NCI-H187 treated with DMSO at 0.1 percent for 48 hours (cell line): ENCODE results near the gene ATF6.

ENCODE experiments used
- DNase-seq: peaks from one replicate; lab custom pipeline; 2025; lab: John Stamatoyannopoulos, UW

Gene ATF6

GRCh38 chr1:161941726-161942436 lies 175.8 kb downstream of the ATF6 start:
- no peak for DNase-seq

GRCh38 chr1:161943737-161944136 lies 177.6 kb downstream of the ATF6 start:
- DNase-seq, result no peak

- no peak for DNase-seq
These were observed 178.3 kb downstream of the ATF6 start for GRCh38 chr1:161944381-161944780.

GRCh38 chr1:161945306-161946060 lies 179.4 kb downstream of the ATF6 start:
- DNase-seq, result no peak

- DNase-seq, result no peak
These were observed 180.2 kb downstream of the ATF6 start for GRCh38 chr1:161946071-161946987.

- DNase-seq, result no peak
These were observed 182.3 kb downstream of the ATF6 start for GRCh38 chr1:161948435-161948834.

- DNase-seq, result no peak
These were observed 183.4 kb downstream of the ATF6 start for GRCh38 chr1:161949548-161949947.

GRCh38 chr1:161950377-161950776 lies 184.3 kb downstream of the ATF6 start:
- no peak for DNase-seq

- no peak for DNase-seq
These were observed 185.5 kb downstream of the ATF6 start for GRCh38 chr1:161951646-161952045.

- no peak for DNase-seq
These were observed 186.6 kb downstream of the ATF6 start for GRCh38 chr1:161952607-161953172.

GRCh38 chr1:161953256-161953920 lies 187.3 kb downstream of the ATF6 start:
- DNase-seq, result no peak

GRCh38 chr1:161954050-161954449 lies 187.9 kb downstream of the ATF6 start:
- no peak for DNase-seq

- no peak for DNase-seq
These were observed 188.3 kb downstream of the ATF6 start for GRCh38 chr1:161954466-161954865.

GRCh38 chr1:161955606-161956005 lies 189.5 kb downstream of the ATF6 start:
- no peak for DNase-seq

- no peak for DNase-seq
These were observed 190.0 kb downstream of the ATF6 start for GRCh38 chr1:161956097-161956496.

GRCh38 chr1:161956930-161957329 lies 190.8 kb downstream of the ATF6 start:
- no peak for DNase-seq

- DNase-seq, result no peak
These were observed 192.3 kb downstream of the ATF6 start for GRCh38 chr1:161958425-161958824.

GRCh38 chr1:161962091-161962887 lies 196.2 kb downstream of the ATF6 start:
- no peak for DNase-seq

GRCh38 chr1:161966067-161966466 lies 199.9 kb downstream of the ATF6 start:
- no peak for DNase-seq

GRCh38 chr1:161970036-161970435 lies 203.9 kb downstream of the ATF6 start:
- DNase-seq, result no peak

- no peak for DNase-seq
These were observed 204.5 kb downstream of the ATF6 start for GRCh38 chr1:161970633-161971032.
